AG20443 (cell line): Measurements from ENCODE around the gene IFFO2.
"Not testable (repeated sequence)": the region's sequence is repeated elsewhere in the genome, so short reads cannot be mapped to it uniquely, and the experiment has no call there.

Experiments
- DNase-seq: peaks from one replicate; pipeline ENCODE4 v3.0.0; 2012; ENCODE audit warnings: low spot score, mixed read lengths

IFFO2 gene

GRCh38 chr1:18874600-18874999, 81.9 kb downstream of the IFFO2 start:
- DNase-seq, result no peak

GRCh38 chr1:18874036-18874435, 82.4 kb downstream of the IFFO2 start:
- DNase-seq, result no peak

GRCh38 chr1:18872071-18872611, 84.3 kb downstream of the IFFO2 start:
- no peak for DNase-seq

- DNase-seq, result no peak
Observed at GRCh38 chr1:18871401-18872070, 84.9 kb downstream of the IFFO2 start.

- no peak for DNase-seq
Observed at GRCh38 chr1:18870957-18871356, 85.5 kb downstream of the IFFO2 start.

GRCh38 chr1:18870595-18870865, 85.9 kb downstream of the IFFO2 start:
- not testable (repeated sequence) for DNase-seq

- DNase-seq, result no peak
Observed at GRCh38 chr1:18869847-18870594, 86.5 kb downstream of the IFFO2 start.

- no peak for DNase-seq
Observed at GRCh38 chr1:18868801-18869424, 87.6 kb downstream of the IFFO2 start.

GRCh38 chr1:18868354-18868753, 88.1 kb downstream of the IFFO2 start:
- DNase-seq, result no peak

- no peak for DNase-seq
Observed at GRCh38 chr1:18866846-18867245, 89.6 kb downstream of the IFFO2 start.

- no peak for DNase-seq
Observed at GRCh38 chr1:18866314-18866713, 90.2 kb downstream of the IFFO2 start.

- no peak for DNase-seq
Observed at GRCh38 chr1:18865176-18865575, 91.3 kb downstream of the IFFO2 start.

- DNase-seq, result no peak
Observed at GRCh38 chr1:18861590-18861989, 94.9 kb downstream of the IFFO2 start.

- no peak for DNase-seq
Observed at GRCh38 chr1:18861082-18861481, 95.4 kb downstream of the IFFO2 start.

- DNase-seq, result no peak
Observed at GRCh38 chr1:18859560-18859959, 96.9 kb downstream of the IFFO2 start, which contains the start of gene TAS1R2. Gene TAS1R2, minus strand, starts transcription at chr1:18859660. Its CDS starts 0 bp downstream, at chr1:18859660.

- DNase-seq, result no peak
Observed at GRCh38 chr1:18858070-18858688, 98.3 kb downstream of the IFFO2 start.

- DNase-seq, result no peak
Observed at GRCh38 chr1:18856435-18856834, 100.0 kb downstream of the IFFO2 start.

GRCh38 chr1:18855573-18855972, 100.9 kb downstream of the IFFO2 start:
- DNase-seq, result no peak

GRCh38 chr1:18854331-18855025, 102.0 kb downstream of the IFFO2 start:
- DNase-seq, result no peak
